Retina (tissue), 1 donor: ENCODE data around the gene NRXN3.
A peak's percentile ranks its signal among the peaks of the same experiment; 100 is the strongest.

ENCODE experiments used
- DNase-seq: peaks from one replicate; pipeline ENCODE4 v3.0.0-alpha.2; 2016

The NRXN3 gene

DNA sequence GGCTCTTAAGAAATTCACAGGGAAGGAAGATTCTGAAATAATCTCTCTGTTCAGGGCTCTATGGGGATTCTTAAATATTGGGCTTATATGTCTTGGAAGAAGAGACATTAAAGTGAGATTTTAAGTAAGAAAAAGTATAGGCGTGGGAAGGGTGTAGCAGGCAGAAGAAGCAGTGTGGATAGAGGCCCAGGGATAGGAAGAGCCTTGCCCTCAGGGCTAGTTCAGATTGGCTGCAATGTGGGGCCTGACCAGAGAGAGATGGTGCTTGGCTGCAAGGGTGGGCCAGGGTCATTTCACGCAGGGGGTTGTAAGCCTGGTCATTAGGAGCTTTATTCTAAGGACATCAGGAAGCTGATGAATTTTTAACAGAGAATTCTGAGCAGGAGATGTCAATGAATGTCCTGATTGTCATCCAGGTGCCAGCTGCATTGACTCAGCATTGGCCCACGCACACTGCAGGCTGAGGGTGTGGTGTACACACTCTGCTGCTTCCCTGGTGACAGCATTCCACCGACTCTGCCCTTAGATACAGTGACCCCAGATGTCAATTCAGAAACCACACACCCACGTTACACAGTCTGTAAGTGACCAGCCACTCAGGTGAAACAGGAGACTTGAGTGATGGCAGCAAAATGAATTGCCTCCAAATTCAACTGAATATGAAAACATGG is 582.5 kb downstream of the NRXN3 start:
- no peak for DNase-seq

- no peak for DNase-seq
Measured at GRCh38 chr14:78754059-78754458, 583.9 kb downstream of the NRXN3 start.

DNA sequence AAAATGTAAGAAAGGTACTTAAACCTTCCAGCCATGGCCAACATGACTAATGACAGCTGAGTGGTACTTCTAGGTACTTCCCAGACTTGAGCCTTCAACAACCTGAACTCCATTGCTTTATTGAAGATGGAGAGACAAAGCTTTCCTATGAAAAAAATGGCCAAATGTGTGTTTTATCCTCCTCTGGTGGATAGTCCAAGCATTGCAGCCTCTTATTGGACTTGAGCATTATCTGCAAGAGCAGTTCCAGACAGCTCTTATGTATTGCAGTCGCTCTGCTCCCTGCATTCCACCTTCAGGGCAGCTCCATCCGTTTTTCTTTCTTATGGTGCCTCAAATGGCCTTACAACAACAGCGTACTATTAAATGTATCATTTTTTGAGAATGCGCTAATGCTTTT is 588.2 kb downstream of the NRXN3 start:
- DNase-seq, result peak; percentile 58

DNA sequence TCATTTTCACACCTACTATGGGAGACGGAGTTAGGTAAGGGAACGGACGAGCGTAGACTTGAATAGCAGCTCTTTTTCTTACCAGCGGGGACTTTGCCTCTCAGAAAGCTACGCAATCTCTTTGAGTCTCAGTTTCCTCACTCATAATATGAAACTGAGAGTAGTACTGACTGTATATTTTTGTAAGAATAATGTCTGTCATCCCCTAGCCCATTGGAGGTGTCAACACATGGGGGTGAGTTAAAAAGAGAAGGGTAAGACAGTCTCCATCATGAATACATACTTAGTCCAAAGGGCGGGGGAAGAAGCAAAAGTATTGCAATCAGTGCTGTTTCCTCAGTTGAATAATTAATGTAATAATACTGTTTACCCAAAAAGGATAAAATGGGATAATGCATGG is 592.2 kb downstream of the NRXN3 start:
- DNase-seq, result no peak

DNA sequence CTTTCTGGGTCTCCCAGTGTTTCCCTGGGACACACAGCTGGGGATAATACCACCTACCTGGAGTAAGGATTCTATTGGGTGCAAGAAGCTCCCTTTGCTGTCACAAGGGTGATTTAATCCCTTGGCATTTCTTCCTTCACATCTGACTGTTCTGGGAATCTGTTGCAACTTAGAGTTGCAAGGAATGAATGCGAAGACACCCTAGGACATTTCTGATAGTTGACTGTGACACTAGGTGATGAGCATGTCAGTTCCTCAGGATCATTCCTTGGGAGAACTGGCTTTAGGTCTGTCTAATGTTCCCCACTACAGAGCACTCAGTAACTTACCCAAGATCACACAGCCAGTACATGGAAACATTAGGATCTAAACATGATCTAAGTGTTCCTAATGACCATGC is 593.6 kb downstream of the NRXN3 start:
- no peak for DNase-seq

GRCh38 chr14:78764240-78764639 is 594.1 kb downstream of the NRXN3 start:
- no peak for DNase-seq

DNA sequence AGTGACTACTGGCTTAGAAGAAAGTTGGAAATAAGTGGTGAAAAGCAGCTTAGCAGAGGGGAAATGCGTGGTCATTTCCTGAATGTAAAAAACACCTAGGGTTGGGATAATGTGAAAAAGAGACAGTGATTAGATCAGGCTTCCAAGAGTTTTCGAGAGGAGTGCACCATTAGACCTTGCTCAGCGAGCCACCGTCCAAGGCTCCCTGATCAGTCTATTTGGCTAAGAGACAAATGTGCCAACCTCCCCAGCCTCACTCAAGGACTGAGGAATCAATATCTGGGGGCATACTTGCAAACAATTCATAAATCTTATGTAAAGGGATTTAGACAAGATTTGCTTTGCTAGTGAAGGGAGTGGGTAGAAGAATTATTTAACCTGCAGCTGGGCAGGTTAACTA is 594.5 kb downstream of the NRXN3 start:
- no peak for DNase-seq

GRCh38 chr14:78767436-78767835 is 597.3 kb downstream of the NRXN3 start:
- DNase-seq, result no peak

DNA sequence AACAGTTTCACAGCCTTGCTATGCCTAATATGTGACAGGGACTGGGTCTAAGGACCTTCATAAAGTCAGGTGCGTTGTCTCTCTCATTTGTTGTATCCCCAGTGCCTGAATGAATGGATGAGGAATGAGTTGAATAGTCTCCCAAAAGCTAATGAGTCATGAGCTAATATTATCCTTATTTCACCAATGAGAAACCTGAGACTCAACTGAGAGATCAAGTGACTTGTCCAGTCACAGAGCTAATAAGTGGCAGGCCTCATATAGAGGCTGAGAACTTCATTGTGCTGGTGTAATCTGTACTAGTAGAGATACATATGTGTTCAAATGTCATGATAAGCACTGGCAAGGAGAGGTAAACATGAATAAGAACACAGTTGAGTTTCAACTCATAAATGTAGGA is 612.4 kb downstream of the NRXN3 start:
- no peak for DNase-seq

GRCh38 chr14:78785265-78785664 is 615.1 kb downstream of the NRXN3 start:
- no peak for DNase-seq

DNA sequence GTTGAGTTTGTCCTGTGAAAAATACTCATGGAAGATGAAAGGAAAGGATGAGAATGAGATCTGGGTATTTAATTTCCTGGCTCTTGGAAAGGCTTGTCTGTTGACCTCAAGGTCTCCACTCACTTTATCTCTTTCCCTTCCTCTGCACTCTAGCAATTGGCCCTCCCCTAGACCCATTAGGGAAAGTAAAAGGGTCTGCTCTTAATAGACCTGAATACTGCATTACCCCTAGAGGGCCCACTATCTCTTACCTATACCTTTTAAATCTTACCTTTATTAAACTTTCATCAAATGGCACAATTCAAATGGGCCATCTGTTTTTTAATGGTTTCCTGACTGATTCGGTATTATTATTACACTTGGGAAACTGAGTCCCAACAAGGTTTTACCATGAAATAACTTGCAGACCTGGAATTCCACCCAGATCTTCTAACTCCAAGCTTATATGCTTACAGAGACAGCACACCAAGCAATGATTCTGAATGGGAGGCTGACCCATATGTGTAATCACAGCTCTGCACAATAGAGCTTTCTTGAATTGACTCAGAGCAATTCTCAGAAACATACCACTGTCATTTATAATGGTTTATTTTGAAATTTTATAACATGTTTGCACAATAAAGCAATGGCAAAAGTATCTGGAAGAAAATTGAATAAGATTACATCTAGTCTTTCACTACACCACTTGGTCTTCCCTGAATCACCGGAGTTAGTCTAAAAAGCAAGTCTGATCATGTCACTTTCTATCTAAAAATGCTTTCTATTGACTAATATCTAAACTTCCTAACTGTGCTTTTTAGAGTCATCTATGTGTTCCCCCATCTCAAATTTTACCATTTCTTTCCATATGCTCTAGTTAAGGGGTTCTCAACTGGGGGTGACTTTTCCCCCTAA is 618.5 kb downstream of the NRXN3 start:
- DNase-seq, result no peak

GRCh38 chr14:78790271-78790670 is 620.1 kb downstream of the NRXN3 start:
- peak; percentile 1 for DNase-seq

DNA sequence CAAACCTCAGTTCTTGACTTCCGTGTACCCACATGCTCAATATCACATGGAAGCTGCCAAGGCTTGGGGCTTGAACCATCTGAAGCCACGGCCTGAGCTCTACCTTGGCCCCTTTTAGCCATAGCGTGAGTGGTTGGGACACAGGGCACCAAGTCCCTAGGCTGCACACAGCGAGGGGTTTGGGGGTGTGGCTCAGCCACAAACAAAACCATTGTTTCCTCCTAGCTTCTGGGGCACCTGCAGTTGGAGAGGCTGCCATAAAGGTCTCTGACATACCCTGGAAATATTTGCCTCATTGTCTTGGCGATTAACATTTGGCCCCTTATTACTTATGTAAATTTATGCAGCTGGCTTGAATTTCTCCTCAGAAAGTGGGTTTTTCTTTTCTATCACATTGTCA is 628.6 kb downstream of the NRXN3 start:
- DNase-seq, result no peak

DNA sequence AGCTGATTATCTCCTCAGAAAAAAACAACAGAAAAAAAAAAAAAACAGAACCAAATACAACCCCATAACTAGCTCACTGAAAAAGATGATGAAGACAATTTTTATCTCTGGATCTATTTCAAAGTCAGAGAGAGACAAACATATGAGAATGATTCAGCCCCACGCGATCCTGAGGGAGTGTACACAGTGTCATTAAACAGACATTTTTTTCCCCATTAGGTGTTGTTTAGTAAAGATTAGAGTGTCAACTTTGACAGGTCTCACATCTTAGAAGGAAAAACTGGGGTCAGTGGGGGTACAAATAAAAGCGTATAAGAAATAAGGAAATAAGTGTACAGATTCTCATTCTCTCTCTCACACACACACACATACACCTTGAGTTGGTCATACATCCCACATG is 635.4 kb downstream of the NRXN3 start:
- DNase-seq, result no peak

DNA sequence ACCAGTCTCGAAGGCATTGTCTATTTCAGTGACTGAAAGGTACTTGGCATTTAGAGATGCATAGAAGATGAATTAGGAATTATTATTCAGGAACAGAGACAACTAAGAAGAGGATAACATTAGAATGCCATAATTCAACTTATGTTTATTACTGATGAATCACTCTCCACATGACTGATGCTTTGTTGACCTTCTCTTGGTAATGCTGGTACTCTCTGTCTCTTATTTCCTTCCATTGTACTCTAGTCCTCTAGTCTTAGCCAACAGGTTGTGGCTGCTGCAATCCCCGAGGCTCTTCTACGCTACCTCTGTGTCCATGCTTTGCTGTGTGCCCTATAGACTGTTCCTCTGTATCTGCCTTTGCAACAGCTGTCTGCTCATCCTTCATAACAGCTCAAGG is 652.9 kb downstream of the NRXN3 start:
- DNase-seq, result no peak

DNA sequence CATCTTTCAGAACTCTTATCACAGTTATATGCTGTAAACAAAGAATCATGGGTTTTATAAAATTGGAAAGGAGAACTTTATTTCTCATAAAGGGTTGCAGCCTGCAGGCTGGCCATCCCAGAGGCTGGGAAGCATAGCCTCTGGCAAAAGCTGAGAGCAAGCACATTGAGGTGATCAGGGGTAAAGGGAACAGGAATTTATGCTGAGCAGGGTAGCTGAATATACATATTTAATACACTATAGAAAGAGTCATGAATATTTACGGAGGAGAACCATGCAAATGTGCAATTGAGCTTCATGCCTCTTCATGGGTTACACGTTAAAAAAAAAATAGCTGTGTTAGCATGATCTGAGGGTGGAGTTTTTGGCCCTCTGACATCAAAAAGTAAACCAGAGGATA is 653.3 kb downstream of the NRXN3 start:
- no peak for DNase-seq

- DNase-seq, result no peak
Measured at GRCh38 chr14:78829274-78829673, 659.1 kb downstream of the NRXN3 start.

DNA sequence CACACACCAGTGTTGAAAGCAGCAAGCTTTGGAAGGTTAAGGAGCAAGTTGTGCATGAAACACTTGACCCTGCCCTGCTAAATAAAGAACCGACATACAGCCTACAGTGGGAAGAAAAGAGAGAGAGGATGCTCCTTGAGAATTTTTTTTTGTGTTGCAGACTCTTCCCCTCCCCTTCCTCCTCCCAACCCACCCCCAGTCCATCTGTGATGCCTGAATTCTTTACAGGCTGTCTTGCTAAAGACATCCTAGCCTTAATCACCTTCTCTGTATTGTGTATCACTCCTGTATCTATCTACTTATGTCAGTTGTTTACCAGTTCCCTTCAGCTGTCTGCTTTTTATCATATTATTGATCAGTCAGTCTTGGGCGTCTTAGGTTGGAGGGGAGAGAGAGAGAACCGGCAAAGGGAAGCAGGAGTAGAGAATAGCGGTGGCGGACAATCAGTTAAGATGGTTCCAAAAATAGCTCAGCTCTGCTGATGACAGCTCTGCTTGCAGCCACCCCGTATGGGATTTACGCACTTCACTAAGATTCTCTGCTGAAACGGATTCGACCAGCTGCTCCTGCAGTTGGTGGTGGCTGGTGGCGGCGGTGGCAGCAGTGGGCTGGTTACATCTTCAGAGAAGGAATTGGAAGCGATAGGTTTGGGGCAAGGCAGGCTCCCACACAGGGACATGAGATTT is 664.7 kb downstream of the NRXN3 start:
- peak; percentile 53 for DNase-seq

DNA sequence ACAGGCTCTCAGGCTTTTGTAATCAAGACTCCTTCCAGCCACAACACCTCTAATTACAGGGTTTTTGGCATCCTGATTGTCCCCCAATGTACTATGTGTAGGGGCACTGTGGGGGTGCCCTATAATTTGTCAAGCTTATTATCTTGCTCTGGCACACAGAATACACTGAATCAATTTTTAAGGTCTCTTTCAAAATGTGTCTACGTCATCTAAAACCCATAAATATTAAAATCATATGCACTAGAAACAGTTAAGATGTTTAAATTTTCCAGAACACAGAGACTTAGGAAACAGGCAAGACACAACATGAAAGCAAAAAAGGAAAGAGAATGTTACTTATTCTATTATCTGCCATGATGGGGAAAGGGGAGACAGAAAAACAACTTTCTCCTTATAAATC is 665.7 kb downstream of the NRXN3 start:
- DNase-seq, result no peak

GRCh38 chr14:78836777-78837176 is 666.6 kb downstream of the NRXN3 start:
- peak; percentile 51 for DNase-seq

DNA sequence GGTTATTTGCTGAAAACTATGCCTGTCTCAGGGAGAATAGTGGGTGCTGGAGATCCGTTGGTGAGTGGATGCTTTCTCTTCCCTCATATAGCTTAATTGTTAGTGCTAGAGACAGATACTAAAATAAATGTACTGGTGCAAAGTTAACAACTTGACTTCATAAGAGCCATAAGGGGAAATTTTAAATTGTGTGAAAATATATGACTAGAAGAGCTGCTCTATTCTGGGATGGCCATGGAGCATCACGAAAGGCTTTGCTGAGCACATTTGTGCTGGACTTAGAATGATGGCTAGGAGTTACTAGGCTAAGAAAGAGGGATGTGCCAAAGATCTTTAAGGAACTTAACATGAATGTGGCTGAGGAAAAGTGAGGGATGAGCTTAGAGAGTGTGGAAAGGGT is 668.8 kb downstream of the NRXN3 start:
- no peak for DNase-seq

- no peak for DNase-seq
Measured at GRCh38 chr14:78840898-78841297, 670.7 kb downstream of the NRXN3 start.

DNA sequence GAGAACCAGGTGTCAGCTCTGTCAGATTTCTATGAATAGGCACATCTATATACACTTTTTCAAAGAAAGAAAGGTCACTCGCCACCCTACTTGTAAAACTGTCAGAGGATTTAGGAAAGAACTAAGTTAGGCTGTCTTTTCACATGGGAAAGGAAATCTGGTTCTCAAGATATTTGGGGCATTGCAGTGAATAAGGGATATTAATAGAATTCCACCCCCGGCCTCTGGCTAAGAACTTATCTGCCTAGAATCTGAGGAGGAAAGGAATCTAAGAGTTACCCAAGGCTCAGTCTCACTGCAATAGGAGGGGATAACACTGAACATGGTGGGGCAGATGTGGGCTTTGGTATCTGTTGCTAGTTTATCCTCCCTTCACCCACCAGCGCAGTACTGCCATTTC is 677.6 kb downstream of the NRXN3 start:
- no peak for DNase-seq
